Endodermal cell (in vitro differentiated cells): ENCODE measurements around the gene DUSP19. TPM values are rescaled to one million over a fixed set of nuclear protein-coding genes. Genes with fewer than 3 reads are reported as not detected.

ENCODE experiments used
- DNase-seq: peaks from one replicate; pipeline ENCODE4 v3.0.0-alpha.2; 2017
- H3K27ac ChIP-seq: 2 replicates; pipeline ENCODE4 v1.5.1; 2013; ENCODE audit warnings: mild to moderate bottlenecking, low read depth, low read length, moderate library complexity
- H3K27me3 ChIP-seq: 2 replicates; pipeline ENCODE4 v1.6.1; 2013; ENCODE audit warnings: mild to moderate bottlenecking, low read length, moderate library complexity; ENCODE audit not compliant: insufficient read depth, control insufficient read depth, poor library complexity, severe bottlenecking
- H3K36me3 ChIP-seq: 2 replicates; pipeline ENCODE4 v1.7.0; 2013; ENCODE audit warnings: mild to moderate bottlenecking, low read length, moderate library complexity; ENCODE audit not compliant: control insufficient read depth, insufficient read depth
- H3K4me1 ChIP-seq: one replicate; pipeline ENCODE4 v1.7.0; 2013; ENCODE audit warnings: low read length; ENCODE audit not compliant: control insufficient read depth, insufficient read depth
- H3K4me3 ChIP-seq: 2 replicates; pipeline ENCODE4 v1.5.1; 2013; ENCODE audit warnings: mild to moderate bottlenecking, low read length, moderate library complexity
- H3K9ac ChIP-seq: 2 replicates; pipeline ENCODE4 v1.6.1; 2013; ENCODE audit warnings: mild to moderate bottlenecking, low read length, moderate library complexity; ENCODE audit not compliant: poor library complexity, severe bottlenecking; ENCODE audit errors: extremely low read depth
- H3K9me3 ChIP-seq: 2 replicates; pipeline ENCODE4 v1.6.1; 2013; ENCODE audit warnings: mild to moderate bottlenecking, low read length, moderate library complexity; ENCODE audit not compliant: control insufficient read depth
- H3K27ac Mint-ChIP-seq: 2 replicates; pipeline ENCODE4 v1.8.0; 2020; ENCODE audit warnings: mixed read lengths
- H3K27me3 Mint-ChIP-seq: 2 replicates; pipeline ENCODE4 v1.8.0; 2021; ENCODE audit warnings: mild to moderate bottlenecking, mixed read lengths; ENCODE audit not compliant: insufficient read depth
- H3K36me3 Mint-ChIP-seq: 2 replicates; pipeline ENCODE4 v1.8.0; 2020; ENCODE audit warnings: low read depth, mixed read lengths
- H3K4me1 Mint-ChIP-seq: 2 replicates; pipeline ENCODE4 v1.8.0; 2020; ENCODE audit warnings: mixed read lengths
- H3K4me3 Mint-ChIP-seq: 2 replicates; pipeline ENCODE4 v1.8.0; 2020; ENCODE audit warnings: mild to moderate bottlenecking, moderate library complexity, mixed read lengths
- H3K9me3 Mint-ChIP-seq: 2 replicates; pipeline ENCODE4 v1.8.0; 2020; ENCODE audit warnings: mild to moderate bottlenecking, mixed read lengths
- CTCF ChIP-seq: fragments of 200-600 bp; sonication (generic); conservative IDR thresholded peaks from 2 replicates; pipeline ENCODE4 v1.5.0; 2021; ENCODE audit warnings: antibody characterized with exemption, mild to moderate bottlenecking
- WGBS, 2 experiments: methylation state at CpG; one replicate each; pipeline versions ENCODE4 v1.1.5 to v1.1.7; 2013; ENCODE audit warnings: missing lambda C conversion rate in 2 of 2, mixed read lengths in 1 of 2; ENCODE audit not compliant: insufficient coverage in 1 of 2, insufficient read length in 1 of 2; 5-methylcytosine and 5-hydroxymethylcytosine counted together
- total RNA-seq, 2 donors: library from RNA; stranded (reverse); fragmentation: NEBNext Ultra II Directional in 1 of 2; extraction: Animal tissue kit (Norgen Biotek cat#: 25700) in 1 of 2; gene quantifications; 2 replicates in 1 of 2; 3 replicates in 1 of 2; pipeline ENCODE4 v1.2.1, GENCODE V29; 2021

DUSP19 gene
- total RNA-seq, 2 donors from 2014 or later, result 1.7 TPM

DNA sequence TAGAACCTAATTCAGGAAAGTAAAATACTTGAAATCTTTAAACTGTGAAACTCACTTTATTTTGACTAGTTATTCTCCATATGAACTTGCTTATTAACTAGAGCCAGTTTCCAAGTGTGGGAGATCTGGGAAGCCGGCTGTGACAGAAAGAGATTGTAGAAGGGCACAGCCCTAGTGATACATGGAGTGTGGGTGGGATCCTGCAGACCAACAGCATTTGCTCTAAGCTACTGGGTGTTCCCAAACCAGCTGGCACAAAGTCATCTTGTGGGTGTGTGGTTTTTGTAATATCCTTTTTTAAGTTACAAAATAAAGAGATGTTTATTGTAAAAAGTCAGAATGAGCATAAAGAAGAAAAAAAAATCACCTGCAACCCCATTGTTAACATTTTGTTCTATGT, 3.4 kb downstream of the DUSP19 start:
- Histone ChIP-seq H3K4me3 (no peak overlapping the region), H3K9ac (no peak overlapping the region), H3K27ac (no peak overlapping the region), H3K27me3 (no peaks in the 10 kb centered on the region), H3K36me3 (no peaks in the 10 kb centered on the region), H3K4me1 (no peaks in the 10 kb centered on the region), H3K9me3 (no peaks in the 10 kb centered on the region)
- no peak for DNase-seq
- Mint-ChIP-seq H3K4me3 (no peak overlapping the region), H3K9me3 (no peaks in the 10 kb centered on the region), H3K27ac (no peak overlapping the region), H3K4me1 (peaks cover 16% of the 10 kb centered on the region), H3K36me3 (no peaks in the 10 kb centered on the region), H3K27me3 (no peaks in the 10 kb centered on the region)
- TF ChIP-seq CTCF, result no peak
- 90% methylated on average over 1 of the region's 1 CpG; no CpG with 5 or more reads in 1 of the 2 experiments for WGBS, 2 experiments

DNA sequence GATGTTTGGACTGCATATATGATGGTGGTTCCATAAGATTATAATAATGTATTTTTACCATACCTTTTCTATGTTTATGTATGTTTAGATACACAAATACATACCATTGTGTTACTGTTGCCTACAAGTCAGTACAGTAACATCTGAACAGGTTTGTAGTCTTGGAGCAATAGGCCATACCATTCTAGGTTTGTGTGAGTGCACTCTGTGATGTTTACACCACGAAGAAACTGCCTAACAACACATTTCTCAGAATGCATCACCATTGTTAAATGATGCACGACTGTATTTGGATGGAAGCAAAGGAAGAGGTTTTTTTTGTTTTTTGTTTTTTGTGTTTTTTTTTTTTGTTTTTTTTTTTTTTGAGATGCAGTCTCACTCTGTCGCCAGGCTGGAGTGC, 9.5 kb downstream of the DUSP19 start:
- Mint-ChIP-seq H3K27me3 (no peaks in the 10 kb centered on the region), H3K4me3 (no peak overlapping the region), H3K36me3 (no peaks in the 10 kb centered on the region), H3K4me1 (no peaks in the 10 kb centered on the region), H3K9me3 (no peaks in the 10 kb centered on the region), H3K27ac (no peak overlapping the region)
- H3K4me1 ChIP-seq, result no peaks in the 10 kb centered on the region
- WGBS, 2 experiments, result 90 to 97% methylated on average over 3 of the region's 3 CpGs
- no peaks in the 10 kb centered on the region for H3K36me3 ChIP-seq
- no peak overlapping the region for H3K27ac ChIP-seq
- H3K4me3 ChIP-seq, result no peak overlapping the region
- H3K9me3 ChIP-seq, result no peaks in the 10 kb centered on the region
- H3K9ac ChIP-seq, result no peak overlapping the region
- no peaks in the 10 kb centered on the region for H3K27me3 ChIP-seq
- no peak for DNase-seq
- no peak for TF ChIP-seq CTCF

GRCh38 chr2:183089192-183089851, 10.8 kb downstream of the DUSP19 start:
- Mint-ChIP-seq H3K4me1 (no peaks in the 10 kb centered on the region), H3K36me3 (no peaks in the 10 kb centered on the region), H3K27ac (no peak overlapping the region), H3K27me3 (no peaks in the 10 kb centered on the region), H3K4me3 (no peak overlapping the region), H3K9me3 (no peaks in the 10 kb centered on the region)
- Histone ChIP-seq H3K9me3 (no peaks in the 10 kb centered on the region), H3K4me3 (no peak overlapping the region), H3K4me1 (no peaks in the 10 kb centered on the region), H3K27ac (no peak overlapping the region), H3K36me3 (no peaks in the 10 kb centered on the region), H3K27me3 (no peaks in the 10 kb centered on the region), H3K9ac (no peak overlapping the region)
- no peak for DNase-seq
- 93 to 95% methylated on average over 4 to 6 of the region's 6 CpGs for WGBS, 2 experiments
- TF ChIP-seq CTCF, result no peak
